ENCODE results near the gene CSNK2A1.

GRCh38 chr20:573414-574296, 30.1 kb upstream of the CSNK2A1 start:
- TF ChIP-seq POLR2A (IDR thresholded peaks at IDR 0.05; ENCODE audit: low read depth, low read length) = no peak
- no peak for TF ChIP-seq CTCF (IDR thresholded peaks at IDR 0.05; ENCODE audit: extremely low read depth in 1 of 2, insufficient read depth in 1 of 2, low read depth in 1 of 2, low read length in 2 of 2)

Data from endothelial cell of umbilical vein (primary cell).